Thoracic aorta (tissue), 2 donors: Measurements from ENCODE around the gene CUBN. TPM values are rescaled to one million over a fixed set of nuclear protein-coding genes. Genes with fewer than 3 reads are reported as not detected.

Source experiments
- ATAC-seq: fragments of 150-250 bp; one replicate; pipeline ENCODE4 v1.8.0; 2017; ENCODE audit warnings: low read depth; ENCODE audit not compliant: insufficient number of reproducible peaks, low FRiP score
- DNase-seq: peaks from one replicate; pipeline ENCODE4 v3.0.0-alpha.2; 2020; ENCODE audit warnings: low spot score
- H3K27ac ChIP-seq, 2 donors: fragments of 200-600 bp; sonication (generic); 1 replicate in 1 of 2; 2 replicates in 1 of 2; pipeline ENCODE4 v1.5.1; 2016; ENCODE audit warnings: mild to moderate bottlenecking in 2 of 2, moderate library complexity in 2 of 2
- H3K27me3 ChIP-seq: fragments of 200-600 bp; sonication (generic); replicated peaks from 2 replicates; pipeline ENCODE4 v1.6.0; 2016; ENCODE audit warnings: mild to moderate bottlenecking; ENCODE audit not compliant: insufficient read depth
- H3K36me3 ChIP-seq: fragments of 200-600 bp; sonication (generic); one replicate; pipeline ENCODE4 v1.5.1; 2016
- H3K4me1 ChIP-seq, 2 donors: fragments of 200-600 bp; sonication (generic); 1 replicate in 1 of 2; 2 replicates in 1 of 2; pipeline versions ENCODE4 v1.5.1 to v1.6.0; 2016; ENCODE audit warnings: low read depth in 2 of 2, mild to moderate bottlenecking in 1 of 2; ENCODE audit not compliant: control insufficient read depth in 1 of 2
- H3K4me3 ChIP-seq: fragments of 200-600 bp; sonication (generic); 2 replicates; pipeline ENCODE4 v1.5.1; 2016; ENCODE audit warnings: mild to moderate bottlenecking
- H3K9me3 ChIP-seq: fragments of 200-600 bp; sonication (generic); 2 replicates; pipeline ENCODE4 v1.5.1; 2016
- total RNA-seq, 2 donors: library from RNA; depleted of rRNA; stranded (reverse); fragments of >200 nt; gene quantifications; one replicate each; pipeline versions ENCODE4 v1.1.0 to v1.2.3, GENCODE V29; 2016
- TF ChIP-seq, protein P1 (sequence below): fragments of 200-600 bp; sonication (generic); IDR thresholded peaks from one replicate; pipeline ENCODE4 v1.5.1; 2019; ENCODE audit warnings: antibody characterized with exemption

CUBN gene
- total RNA-seq, 2 donors from 2014 or later, result 4.1 to 4.6 TPM

DNA sequence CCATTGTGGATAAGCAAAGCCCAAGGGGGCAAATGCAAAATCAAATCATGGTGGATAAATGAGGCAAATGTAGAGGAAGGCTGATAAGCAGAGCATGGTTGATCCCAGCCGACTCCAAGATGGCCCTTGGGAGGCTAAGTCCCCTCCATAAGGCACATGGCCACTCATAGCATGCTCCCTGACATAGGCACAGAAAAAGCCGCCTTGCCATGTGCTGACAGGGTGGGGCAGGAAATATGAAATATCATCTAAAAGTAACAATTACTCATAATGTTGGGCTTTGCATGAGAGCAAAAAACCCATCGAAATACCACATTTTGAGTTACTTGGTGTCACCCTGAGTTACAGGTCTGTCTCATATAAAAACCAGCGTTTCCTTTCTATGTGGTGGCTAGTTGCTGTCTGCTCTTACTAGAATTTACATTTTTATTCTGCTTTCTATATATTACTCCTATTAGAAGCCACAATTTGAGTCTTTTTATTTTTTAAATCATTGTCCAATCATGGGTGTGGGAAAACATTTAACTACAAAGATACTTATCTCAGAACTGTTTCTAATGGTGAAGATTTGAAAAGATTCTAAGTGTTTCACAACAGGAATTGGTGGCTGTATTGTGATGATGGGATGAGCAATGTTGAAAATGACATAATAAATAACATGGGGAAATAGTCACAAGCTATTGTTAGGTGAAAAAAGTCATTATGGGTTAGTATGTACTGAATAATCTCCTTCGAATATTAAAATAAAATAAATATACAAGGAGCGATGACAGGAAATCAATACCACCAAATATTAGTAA is 102.7 kb downstream of the CUBN start:
- Histone ChIP-seq H3K9me3 (no peaks in the 10 kb centered on the region), H3K27me3 (no peaks in the 10 kb centered on the region), H3K4me3 (no peak overlapping the region), H3K36me3 (no peaks in the 10 kb centered on the region), H3K4me1 (peaks cover 28 to 46% of the 10 kb centered on the region in 2 donors), H3K27ac (no peak overlapping the region)
- ATAC-seq, result no peak
- DNase-seq, result no peak
- TF ChIP-seq, protein P1, sequence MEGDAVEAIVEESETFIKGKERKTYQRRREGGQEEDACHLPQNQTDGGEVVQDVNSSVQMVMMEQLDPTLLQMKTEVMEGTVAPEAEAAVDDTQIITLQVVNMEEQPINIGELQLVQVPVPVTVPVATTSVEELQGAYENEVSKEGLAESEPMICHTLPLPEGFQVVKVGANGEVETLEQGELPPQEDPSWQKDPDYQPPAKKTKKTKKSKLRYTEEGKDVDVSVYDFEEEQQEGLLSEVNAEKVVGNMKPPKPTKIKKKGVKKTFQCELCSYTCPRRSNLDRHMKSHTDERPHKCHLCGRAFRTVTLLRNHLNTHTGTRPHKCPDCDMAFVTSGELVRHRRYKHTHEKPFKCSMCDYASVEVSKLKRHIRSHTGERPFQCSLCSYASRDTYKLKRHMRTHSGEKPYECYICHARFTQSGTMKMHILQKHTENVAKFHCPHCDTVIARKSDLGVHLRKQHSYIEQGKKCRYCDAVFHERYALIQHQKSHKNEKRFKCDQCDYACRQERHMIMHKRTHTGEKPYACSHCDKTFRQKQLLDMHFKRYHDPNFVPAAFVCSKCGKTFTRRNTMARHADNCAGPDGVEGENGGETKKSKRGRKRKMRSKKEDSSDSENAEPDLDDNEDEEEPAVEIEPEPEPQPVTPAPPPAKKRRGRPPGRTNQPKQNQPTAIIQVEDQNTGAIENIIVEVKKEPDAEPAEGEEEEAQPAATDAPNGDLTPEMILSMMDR, result no peak

DNA sequence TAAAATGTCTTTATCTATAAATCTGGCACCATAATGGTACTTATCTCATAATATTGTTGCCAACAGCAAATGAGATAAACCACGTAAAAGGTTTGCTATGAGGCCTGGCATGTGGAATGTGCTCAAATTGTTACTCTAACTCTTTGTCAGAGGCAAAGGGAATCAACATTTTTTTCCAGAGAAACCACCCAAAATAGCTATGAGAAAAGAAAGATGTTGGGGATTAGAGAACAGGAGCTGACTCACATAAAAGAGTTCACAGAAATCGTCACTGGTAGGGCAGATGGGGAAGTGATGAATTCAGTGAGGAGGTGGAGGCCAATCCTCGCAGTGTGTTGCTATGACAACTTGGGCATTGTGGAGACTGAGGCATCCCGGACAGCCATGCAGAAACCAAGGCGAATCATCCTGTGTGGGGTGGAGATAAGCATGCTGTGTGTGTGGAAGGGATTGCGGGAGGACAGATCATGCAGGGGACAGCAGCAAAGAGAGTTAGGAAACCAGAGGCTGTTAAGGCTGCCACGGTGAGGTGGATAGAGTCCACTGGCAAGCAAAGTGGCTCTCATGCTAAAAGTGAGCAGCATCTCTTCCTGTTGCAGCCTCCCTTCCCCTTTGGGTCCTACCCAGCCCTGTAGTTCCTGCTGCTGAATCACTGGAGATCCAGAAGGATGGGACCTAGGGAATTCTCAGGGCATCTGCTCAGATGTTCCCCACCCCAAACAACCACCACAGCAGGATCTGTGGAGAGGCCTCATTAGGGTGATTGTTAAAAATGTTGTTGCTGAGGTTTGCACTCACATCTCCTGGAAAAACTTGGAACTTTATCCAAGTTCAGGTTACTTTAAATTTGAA is 103.9 kb downstream of the CUBN start:
- ATAC-seq (no peak), DNase-seq (peak; percentile 66)
- TF ChIP-seq, protein P1, result no peak
- peak overlapping the region; percentile 55 to 79 for H3K27ac ChIP-seq
- peaks cover 28 to 46% of the 10 kb centered on the region in 2 donors for H3K4me1 ChIP-seq
- H3K9me3 ChIP-seq, result no peaks in the 10 kb centered on the region
- no peaks in the 10 kb centered on the region for H3K27me3 ChIP-seq
- no peak overlapping the region for H3K4me3 ChIP-seq
- H3K36me3 ChIP-seq, result no peaks in the 10 kb centered on the region

DNA sequence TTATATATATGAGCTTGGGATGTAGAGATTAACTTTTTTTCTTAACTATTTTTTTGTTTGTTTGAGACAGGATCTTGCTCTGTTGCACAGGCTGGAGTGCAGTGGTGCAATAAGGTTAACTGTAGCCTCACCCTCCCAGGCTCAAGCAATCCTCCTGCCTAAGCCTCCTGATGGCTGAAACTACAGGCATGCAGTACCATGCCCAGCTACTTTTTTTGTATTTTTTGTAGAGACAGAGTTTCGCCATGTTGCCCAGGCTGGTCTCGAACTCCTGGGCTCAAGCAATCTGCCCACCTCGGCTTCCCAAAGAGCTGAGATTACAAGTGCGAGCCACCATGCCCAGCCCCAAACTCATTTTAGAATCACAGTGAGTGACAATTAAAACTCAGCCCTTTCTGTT is 105.2 kb downstream of the CUBN start:
- Histone ChIP-seq H3K27ac (peak overlapping the region; percentile 30 to 79), H3K36me3 (no peaks in the 10 kb centered on the region), H3K4me1 (peaks cover 28 to 41% of the 10 kb centered on the region in 2 donors), H3K9me3 (no peaks in the 10 kb centered on the region), H3K4me3 (no peak overlapping the region), H3K27me3 (no peaks in the 10 kb centered on the region)
- TF ChIP-seq, protein P1, result no peak
- ATAC-seq, result no peak
- DNase-seq, result no peak

DNA sequence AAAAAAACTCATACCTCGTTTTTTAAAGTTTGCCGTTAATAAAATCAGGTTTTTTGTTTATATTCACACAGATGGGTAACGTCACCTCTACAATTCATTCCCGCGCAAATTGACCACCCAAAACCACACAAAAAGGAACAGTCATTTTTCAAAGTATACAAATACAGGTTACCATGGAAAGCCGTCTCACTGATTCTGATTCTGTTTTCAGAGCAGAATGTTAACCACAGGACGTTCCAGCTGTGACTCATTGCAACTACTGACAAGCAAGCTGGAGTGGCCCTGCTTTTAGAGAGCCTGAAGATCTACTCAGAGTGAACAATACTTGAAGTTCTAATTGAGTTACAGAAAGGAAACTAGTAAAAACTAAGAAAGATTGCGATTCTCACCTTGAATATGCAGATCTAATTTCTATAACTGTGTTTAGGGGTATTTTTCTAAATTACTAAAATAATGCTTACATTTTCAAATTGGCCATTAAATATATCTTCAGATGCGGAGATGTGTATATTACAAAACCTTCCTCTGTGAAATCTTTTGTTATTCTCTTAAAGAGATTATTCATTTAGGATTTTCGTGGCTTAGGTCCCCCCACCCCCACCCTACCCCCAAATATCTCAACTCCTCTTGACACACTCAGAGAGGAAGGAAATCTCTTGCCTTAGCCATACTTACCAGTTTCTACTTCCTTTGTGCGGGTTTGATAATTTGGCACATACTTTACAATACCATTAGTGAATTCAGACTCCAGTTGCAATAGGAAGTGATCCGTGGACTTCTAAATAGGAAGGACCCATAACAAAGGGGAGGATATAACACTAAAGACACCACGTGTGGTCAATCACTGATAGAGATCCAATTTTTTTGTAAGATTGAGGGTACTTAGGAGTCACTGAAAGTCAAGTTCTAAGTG is 106.0 kb downstream of the CUBN start:
- peak overlapping the region; percentile 30 to 79 for H3K27ac ChIP-seq
- ATAC-seq (peak; percentile 96), DNase-seq (peak; percentile 74)
- peaks cover 24 to 33% of the 10 kb centered on the region in 2 donors for H3K4me1 ChIP-seq
- H3K9me3 ChIP-seq, result no peaks in the 10 kb centered on the region
- TF ChIP-seq, protein P1, result no peak
- H3K36me3 ChIP-seq, result no peaks in the 10 kb centered on the region
- H3K27me3 ChIP-seq, result no peaks in the 10 kb centered on the region
- H3K4me3 ChIP-seq, result peak overlapping the region; percentile 34
